NCI-H2029 treated with DMSO at 0.1 percent for 48 hours (cell line): Measurements from ENCODE around the gene CDC14B.
"Not testable (repeated sequence)": the region's sequence is repeated elsewhere in the genome, so short reads cannot be mapped to it uniquely, and the experiment has no call there.

Experiments
- DNase-seq: peaks from one replicate; lab custom pipeline; 2025; lab: John Stamatoyannopoulos, UW

Gene CDC14B

DNA sequence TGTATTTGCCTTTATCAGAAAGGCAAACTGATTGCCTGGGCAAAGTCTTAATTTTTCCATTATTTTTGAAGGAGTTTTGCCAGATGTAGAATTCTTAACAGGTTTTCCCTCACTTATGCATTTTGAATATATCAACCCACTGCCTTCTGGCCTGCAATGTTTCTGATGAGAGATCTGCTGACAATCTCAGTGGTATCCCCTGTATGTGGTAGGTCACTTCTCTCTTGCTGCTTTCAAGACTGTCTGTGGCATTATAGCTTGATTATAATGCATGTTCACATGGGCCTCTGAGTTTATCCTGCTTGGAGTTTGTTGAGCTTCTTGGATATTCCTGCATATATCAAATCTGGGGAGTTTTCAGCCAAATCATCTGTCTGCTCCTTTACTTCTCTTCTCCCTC is 87.5 kb downstream of the CDC14B start:
- DNase-seq = no peak

DNA sequence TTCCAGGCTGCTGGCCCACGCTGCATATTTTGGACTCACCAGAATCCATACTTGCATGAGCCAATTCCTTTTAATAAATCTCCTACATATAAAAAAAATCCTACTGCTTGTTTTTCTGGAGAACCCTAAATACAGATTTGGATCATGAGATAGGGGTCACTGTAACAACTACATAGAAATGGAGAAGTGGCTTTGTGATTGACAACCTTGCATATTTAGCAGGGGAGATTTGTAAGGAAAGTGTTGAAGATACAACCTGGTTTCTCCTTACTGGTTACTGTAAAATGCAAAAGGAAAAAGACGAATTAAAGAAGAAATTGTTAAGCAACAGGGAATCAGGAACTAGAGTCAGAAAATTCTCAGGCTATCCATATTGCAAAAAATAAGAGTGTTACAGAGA is 94.9 kb downstream of the CDC14B start:
- no peak for DNase-seq

DNA sequence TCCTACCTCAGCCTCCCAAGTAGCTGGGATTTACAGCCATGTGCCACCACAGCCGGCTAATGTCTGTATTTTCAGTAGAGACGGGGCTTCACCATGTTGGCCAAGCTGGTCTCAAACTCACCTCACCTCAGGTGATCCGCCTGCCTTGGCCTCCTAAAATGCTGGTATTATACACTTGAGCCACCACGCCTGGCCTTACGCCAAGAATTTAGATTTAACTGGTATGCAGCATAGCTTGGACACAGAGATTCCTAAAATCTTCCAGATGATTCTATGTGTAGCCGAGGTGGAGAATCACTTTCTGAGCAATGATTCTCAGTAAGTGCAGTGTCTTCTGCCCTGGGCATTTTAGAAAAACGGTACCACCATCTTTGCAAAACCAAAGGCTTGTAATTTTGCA is 95.6 kb downstream of the CDC14B start:
- DNase-seq = no peak

DNA sequence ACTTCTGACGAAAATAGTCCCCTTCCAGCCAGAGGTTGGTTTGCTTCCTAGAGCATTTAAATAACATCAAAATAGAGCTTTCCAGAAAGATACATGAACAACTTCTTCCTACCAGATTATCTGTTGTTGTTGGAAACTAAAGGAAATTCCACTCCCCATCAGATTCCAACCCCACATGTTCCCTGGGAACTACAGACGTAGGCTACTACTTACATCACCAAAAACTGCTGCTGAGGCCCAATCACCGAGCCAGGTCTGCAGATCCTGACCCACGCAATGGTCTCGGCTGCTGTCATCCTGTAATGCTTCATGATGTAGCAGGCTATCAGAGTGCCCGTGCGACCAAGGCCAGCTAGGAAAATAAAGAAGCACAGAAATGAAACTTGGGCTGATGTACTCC is 96.3 kb downstream of the CDC14B start:
- no peak for DNase-seq

DNA sequence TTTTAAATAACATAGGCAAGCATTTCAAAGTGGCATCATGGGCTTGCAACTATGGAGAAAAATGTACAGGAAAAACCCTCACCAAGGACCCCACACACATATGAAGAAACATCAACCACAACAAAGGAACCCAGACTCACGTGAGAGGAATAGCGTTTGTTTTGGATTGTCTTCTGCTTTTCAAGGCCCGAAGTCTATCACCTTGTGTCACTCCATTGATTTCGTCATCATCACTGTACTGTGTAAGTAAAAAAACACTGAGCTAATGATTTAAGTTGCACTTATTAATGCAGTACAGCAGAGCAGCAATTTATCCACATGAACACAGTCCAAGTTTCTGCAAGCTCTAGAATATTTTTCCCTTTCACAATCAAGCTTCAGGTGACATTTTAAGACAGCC is 97.3 kb downstream of the CDC14B start:
- DNase-seq = no peak

DNA sequence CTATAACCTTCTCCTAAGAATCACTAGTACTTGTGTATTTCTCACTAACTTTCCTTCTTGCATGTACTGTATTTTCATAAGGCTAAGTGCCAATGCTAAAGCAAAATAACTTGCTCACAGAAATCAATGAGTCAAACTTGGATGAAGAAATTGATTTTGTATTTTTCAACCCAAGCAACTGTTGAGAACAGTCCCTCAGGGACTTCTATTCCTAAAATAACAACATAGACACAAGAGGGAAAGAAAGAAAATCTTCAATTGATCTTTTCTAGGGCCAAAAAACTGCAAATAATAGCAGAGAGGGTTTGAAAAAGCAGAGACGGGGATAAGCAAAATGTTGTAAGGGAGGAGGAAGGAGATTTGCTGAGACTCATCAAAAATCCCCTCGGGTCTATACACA is 99.9 kb downstream of the CDC14B start:
- DNase-seq = no peak

DNA sequence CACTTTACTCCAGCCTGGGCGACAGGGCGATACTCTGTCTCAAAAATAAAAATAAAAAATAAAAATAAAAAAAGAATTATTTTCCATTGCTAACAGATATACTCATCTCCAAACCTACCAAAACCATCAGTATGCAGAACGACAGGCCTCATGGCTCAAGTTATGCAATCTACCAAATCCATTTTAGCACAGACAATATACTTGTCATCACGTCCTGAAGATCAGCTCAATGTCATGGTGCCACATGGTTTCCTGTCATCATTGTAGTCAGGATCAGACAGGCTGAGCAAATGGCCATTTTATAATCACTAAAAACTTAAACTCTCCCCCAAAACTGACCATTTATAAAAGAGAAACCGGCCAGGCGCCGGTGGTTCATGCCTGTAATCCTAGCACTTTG is 100.5 kb downstream of the CDC14B start:
- no peak for DNase-seq

DNA sequence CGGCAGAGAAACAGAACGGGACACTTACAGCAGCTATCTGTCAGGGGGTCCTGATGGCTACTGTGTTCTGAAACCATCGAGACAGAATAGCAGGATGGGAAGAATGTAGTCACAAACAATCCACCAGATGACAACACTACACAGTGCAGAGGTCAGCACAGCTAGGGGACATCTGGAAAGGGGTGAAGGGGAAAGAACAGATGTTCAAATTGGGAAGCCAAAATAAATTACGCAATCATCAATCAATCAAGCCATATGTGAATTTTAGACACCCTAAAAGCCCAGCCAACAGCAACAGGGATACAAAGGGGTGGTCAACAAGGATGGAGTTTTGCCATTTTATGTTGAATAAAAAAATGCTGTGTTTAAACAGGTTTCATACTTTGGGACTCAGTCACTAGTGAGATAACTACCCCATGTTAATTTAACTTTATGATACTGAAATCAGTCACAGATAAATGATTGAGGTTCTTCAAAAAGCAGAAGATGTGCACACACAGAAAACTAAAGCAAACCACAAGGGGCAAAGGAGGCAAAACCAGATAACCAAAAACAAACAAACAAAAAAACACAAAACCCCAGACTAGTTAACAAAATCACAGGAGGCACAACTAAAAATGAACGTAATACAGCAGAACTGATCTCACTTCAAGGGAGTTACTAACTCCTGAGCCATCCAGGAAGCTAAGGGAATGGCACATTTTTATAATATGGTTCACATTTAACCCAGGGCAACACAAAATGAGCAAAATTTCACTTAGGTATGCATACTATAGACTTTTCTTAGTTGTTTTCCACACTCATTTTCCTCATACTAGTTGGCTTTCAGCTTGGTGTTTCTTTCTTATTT is 103.8 kb downstream of the CDC14B start:
- DNase-seq = no peak

DNA sequence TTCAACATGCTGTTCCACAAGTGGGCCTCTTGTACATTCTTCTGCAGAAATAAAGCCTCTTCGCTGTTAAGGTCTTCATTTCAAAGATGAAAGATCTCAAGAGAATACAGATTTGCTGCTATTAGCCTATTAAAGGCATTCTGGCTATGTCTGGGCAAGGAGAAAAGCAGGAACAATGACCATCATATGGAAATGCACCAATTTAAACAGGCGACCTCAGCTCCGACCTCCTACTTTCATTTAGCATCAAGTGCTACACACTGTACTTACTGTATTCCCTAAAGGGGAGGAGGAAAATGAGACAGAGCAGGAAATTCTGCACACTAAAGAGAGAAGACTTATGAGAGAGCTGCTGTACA is 104.9 kb downstream of the CDC14B start:
- no peak for DNase-seq

DNA sequence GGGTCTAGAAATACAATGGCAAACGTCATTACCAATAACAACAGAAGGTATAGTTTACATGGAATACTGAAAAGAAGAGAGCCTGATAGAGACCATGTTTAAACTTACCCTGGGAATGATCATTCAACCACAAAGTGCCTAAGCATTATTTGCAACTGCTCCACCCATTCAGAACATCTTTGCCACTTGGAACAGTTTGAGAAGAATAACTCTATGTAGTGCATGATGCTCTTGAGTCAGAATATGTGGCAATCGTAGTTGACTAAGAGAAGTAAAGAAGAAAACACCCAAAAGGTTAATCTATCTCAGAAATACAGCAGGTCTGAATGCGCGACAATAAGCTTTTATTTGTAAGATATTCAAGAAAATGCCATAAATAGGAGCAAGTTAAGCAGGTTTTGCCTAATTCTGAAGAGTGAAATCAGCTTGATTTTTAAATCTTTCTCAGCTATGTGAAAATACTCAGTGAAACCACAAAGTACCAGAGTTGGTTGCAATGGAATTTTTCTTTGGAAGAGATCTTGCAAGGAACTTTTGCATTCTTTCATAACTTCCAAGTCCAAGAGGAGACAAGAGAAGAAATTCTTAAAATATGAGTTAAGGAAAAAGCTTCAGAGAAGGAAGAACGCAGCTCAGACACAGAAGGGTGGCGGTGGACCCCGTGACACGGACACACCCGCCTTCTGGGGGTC is 105.4 kb downstream of the CDC14B start:
- DNase-seq = no peak

DNA sequence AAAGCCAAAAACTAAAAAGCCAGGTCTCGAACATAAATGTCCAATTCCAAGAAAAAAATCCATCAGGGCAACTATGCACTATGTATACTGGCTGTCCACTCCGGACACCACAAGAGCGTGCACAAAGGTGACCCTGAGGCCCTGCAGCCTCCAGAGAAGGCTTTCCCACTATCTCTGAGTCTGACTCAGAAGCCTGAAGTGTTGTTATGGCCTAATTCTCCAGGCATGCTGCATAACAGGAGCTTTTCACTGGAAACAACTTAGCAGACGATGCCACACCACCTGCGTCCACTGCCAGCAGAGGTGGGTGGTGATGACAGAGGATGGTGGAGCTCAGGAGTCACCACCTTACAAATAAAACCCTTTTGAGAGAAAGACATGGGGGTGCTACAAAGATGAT is 106.0 kb downstream of the CDC14B start:
- no peak for DNase-seq

DNA sequence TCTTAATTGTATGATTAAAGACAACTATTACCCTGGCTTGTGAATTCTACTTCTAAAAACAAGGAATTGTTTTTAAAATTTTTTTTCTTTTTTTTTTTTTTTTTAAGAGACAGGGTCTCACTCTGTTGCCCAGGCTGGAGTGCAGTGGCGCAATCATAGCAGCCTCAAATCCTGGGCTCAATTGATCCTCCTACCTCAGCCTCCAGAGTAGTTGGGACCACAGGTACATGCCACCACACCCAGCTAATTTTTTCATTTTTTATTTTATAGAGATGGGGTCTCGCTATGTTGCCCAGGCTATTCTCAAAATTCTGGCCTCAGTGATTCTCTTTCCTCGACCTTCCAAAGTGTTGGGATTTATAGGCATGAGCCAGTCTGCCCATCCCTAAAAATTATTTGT is 107.4 kb downstream of the CDC14B start:
- DNase-seq = no peak

DNA sequence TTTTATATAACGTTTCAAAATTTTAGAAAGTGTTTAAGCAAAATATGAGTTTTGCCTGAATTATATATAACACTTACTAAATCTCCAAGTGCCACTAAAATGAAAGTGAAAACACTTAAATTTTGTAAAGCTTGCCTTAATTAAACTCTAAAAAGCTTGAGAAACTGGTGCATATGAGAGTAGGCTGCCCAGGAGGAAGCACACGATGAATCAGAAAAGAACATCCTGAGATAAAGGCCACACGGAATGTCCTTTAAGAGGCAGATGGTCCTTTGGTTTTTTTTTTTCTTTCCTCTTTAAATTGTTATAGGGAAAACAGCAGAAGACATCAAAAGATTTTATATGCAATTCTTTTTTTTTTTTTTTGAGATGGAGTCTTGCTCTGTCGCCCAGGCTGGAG is 109.4 kb downstream of the CDC14B start:
- no peak for DNase-seq

DNA sequence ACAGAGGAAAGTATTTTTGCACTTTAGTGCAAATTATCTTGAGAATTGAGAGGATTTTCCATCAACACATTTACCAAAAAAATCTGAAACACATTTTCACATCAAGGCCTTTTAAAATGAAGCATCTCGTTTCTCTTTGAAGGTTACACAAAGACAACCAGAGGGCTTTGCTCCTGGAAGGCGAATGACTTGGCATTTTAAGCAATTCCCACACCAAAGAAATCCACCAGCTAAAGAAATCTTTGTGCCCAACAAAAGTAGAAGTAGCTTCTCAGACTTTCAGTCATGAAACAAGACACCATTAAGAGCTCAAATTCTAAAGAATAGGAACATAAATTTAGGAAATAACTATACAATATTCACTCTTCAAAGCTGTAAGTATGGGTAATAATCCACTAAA is 109.8 kb downstream of the CDC14B start:
- no peak for DNase-seq

DNA sequence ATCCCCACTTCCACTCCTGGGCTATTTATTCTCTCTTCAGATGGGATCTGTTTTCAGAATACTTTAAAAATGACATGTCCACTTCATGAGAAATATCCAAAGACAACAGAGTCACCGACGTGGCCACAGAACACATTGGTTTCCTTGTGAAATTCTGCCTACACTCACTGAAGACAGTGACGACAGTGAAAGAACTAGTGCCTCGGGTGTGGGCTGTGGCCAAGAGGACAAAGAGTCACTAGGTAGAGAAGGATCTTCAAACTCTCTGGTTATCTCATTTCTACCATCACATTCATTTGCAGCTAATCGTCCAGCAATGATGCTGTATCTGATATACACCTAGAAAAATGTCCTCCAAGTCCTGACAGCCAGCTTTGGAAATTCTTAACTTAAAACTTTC is 110.6 kb downstream of the CDC14B start:
- no peak for DNase-seq

DNA sequence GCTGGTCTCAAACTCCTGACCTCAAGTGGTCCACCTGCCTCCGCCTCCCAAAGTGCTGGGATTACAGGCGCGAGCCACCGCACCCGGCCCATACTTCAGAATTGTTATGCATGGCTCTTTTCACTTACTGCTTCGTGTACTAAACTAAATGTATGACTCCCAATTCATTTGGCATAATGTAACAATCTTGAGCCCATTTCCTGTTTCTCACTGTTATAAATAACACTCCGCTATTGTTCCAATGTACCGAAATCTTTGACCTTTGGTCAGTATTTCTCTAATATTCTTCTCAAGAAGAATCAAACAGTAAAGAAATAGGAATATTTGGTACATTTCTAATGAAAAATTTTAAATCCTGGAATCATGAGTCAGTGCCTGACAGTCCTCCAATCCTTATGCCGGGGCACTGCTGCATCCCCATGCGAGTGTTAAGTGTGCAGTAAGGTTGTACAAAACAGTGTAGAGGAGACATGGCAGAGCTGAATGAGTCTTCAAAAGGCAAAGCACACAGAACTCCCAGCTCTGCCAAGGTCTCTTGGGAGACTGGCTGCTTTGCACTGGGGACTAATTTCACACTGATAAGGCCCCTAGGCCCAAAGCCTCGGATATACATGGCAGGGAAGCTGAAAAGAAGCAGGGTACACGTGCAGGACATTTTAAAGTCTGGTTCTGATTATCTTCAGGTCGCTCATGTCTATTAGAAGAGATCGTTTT is 111.3 kb downstream of the CDC14B start:
- DNase-seq = no peak

DNA sequence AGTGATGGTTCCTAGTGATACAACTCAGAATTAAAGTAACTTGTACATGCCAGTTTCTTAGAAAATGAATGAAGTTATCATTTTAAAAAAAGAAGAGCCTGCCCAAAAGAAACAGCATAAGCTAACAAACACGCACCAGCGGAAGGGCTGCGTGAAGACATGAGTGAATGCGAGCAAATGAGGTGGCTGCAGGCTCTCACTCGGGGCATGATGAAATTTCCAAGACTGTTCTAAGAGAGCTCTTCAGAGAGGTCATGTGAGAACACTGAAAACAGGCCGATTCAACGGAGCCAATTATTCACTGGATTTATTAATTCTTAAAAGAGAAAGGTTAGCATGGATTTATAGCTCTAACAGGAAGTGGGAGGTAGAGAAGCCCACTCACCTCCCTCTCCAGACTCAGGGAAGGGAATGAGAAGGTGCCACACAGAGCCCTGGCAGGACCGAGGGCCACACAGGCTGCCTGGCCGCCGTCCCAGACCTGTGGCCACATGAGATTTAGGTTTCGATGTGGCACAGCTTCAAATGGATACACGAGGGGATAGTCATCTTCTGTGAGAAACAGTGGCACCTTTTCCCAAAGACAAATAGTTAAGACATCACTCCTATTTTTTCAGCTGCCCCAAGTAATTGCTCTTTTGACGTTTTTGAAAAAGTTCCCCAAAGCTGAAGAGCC is 114.2 kb downstream of the CDC14B start:
- no peak for DNase-seq

DNA sequence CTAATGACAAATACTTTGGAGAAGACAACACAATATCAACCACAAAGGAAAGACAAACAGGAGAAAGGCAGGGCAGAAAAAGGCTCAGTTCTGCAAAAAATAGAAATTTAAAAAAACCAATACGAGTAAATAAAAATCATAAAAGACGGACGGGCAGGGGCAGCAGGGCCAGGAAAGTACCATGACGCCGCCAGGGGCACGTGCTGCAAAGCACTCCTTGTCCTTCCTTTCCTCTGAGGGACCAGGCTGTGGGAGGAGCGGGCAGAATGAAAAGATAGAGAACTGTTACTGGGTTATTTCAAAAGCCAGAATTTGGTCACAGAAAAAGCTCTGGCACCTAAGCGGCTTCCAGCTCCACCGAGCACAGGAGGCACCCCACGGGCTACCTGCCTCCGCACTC is 115.7 kb downstream of the CDC14B start:
- no peak for DNase-seq

DNA sequence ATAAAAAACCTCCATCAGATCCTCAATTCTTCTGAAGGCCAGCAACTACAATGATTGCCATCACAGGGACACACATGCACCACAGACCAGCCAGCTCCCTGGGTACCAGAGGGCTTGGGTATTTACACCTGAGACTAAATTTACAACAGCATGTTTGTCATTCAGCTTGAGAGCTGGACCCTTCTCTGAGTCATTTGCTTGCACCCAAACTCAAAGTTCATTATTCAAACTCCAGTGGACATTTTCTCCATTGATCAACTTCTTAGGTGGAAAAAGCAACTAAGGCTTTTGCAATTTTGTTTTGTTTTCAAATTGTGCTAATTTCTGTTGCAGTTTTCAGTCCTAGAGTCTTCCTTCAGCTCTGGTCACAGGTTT is 116.3 kb downstream of the CDC14B start:
- DNase-seq = not testable (repeated sequence)

DNA sequence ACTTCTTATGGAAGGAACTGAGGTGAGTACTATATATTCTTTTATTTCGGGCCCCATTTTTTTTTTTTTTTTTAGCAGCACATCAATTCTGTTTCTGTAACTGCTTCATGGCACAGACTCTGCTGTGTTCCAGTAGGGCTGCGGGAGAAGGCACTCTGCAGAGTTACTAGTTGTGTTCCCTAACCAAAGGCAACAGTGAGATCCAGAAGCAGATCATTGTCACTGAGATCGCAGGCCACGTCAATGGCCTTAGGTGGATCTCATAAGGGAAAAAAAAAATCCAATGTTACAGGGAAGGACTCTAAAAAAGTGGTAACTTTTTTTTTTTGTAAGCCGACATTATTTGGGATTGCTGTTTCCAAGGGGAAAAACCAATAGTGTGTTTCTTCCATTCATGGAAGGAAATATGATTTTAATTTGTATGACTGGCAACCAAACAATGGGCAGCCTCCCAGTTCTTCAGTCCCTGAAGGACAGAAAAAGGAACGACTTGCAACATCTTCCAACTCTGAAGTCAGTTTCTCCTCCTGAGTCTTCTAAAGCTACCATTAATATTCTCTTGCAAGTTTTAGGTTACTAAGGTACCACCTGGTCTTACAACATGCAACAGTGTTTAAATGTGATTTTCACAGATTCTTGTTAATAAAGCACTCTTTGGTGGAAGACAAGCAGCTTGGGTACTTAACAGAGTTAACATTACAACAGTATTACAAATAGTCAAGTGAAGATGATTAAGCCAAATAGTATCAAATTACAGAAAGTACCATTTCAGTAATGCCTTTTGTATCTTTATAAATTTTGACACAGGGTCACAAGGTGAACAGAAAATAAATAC is 116.9 kb downstream of the CDC14B start:
- DNase-seq = no peak

DNA sequence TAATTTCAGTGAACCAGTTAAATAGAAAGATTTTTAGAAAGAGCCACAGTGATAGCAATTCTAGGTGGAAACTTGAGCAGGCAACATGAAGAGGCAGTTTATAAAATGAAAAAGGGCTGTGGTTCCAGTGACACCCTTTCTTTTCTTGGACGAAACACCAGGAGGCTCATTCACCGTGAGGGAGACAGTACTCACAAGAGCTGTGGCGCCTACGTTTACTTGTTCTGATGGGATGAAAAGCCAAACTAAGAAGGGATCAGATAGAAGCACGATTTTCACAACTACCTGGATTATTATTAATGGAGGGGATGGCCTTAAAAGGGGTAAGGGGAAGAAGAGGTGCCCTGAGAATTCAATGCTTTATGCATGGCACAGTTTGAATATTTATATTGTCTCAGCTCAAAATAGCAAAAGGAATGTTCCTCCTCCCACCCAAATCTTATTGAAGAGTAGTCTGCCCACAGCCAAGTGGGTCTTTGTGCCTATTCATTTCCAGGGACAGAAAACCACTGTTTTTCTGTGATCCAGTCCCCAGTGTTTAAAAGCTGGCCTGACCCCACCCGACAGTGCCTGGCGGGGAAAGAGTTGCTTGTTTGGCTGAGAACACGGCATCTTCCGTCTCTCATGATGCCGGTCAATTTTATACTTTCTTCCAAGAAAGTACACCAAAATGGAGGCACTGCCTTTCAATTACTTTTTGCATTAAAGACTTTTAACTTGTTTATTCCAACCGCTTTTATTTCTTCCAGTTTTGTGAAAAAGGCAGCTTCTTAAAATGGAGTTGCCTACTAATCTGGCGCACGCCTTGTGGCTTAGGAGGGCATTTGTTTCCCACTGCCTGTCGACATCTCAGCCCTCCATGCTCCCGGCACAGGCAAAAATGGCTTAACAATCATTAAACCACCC is 117.8 kb downstream of the CDC14B start:
- no peak for DNase-seq
